GM21717 (cell line): Measurements from ENCODE around the gene CTNNA1.

ENCODE experiments used
- ATAC-seq: cut with Tn5 transposase; IDR thresholded peaks from one replicate; pipeline ENCODE4 v1.9.1; 2021; ENCODE audit warnings: mild to moderate bottlenecking, moderate library complexity; ENCODE audit not compliant: unreplicated experiment

CTNNA1 gene

GRCh38 chr5:138926688-138927448, 173.6 kb downstream of the CTNNA1 start:
- ATAC-seq, result no peak

DNA sequence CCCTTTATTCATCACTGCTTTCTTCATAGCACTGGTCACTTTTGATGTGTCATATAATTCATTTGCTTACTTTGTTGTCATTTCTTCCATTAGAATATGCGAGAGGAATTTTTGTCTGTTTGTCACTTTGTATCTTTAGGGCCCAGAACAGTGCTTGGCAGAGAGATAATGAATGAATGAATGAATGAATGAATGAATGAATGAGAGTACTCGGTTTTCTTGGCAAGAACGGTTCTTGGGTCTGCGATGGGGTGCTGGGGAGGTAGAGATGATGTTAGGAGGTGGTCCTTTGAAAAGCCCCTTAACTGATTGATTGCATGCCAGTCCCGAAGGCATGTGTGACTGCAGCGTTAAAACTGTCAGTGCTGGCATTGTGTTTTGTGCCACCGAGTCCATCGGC, 174.3 kb downstream of the CTNNA1 start:
- ATAC-seq, result no peak

DNA sequence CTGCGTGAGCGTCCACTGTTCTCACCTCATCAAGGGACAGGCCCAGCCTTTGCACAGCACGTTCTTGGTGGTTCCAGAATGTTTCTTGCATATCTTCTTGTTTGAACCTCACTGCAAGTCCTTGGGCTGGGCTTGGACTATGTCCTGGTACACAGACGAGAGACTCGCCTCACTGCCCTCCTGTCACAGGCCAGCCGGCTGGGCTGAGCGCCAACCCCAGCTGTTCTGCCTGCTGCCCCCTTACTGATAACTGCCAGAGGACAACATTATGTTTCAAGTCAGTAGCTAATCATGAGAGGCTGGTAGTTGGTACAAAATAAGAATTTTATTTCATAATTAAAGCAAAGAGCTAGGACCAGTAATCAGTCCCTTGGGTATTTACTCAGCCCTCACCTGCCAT, 174.8 kb downstream of the CTNNA1 start:
- no peak for ATAC-seq

GRCh38 chr5:138929571-138929955, 176.3 kb downstream of the CTNNA1 start:
- ATAC-seq, result no peak

GRCh38 chr5:138930371-138931097, 177.3 kb downstream of the CTNNA1 start:
- no peak for ATAC-seq

- ATAC-seq, result no peak
Measured at GRCh38 chr5:138932171-138932810, 179.1 kb downstream of the CTNNA1 start.

GRCh38 chr5:138933522-138934290, 180.5 kb downstream of the CTNNA1 start:
- ATAC-seq, result no peak

DNA sequence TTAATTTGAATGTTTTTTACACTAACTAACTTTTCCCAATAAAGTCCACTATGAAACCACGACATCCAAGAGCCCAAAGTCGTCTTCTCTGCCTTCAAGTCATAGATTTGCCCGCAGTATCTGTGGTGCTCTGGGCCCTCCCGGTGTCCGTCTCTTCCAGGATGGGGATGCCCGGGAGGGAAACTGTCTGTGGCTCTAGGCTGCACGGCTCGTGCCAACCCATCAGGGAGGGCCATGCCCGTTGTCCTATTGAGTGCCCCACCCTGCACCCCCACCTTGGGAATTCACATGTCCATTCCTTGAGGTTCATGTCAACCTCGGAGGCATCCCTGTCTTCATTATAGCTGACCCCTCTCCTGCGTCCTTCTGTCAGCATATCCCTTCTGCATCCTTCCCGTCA, 181.7 kb downstream of the CTNNA1 start:
- ATAC-seq, result no peak

GRCh38 chr5:138935466-138935865, 182.2 kb downstream of the CTNNA1 start:
- no peak for ATAC-seq

DNA sequence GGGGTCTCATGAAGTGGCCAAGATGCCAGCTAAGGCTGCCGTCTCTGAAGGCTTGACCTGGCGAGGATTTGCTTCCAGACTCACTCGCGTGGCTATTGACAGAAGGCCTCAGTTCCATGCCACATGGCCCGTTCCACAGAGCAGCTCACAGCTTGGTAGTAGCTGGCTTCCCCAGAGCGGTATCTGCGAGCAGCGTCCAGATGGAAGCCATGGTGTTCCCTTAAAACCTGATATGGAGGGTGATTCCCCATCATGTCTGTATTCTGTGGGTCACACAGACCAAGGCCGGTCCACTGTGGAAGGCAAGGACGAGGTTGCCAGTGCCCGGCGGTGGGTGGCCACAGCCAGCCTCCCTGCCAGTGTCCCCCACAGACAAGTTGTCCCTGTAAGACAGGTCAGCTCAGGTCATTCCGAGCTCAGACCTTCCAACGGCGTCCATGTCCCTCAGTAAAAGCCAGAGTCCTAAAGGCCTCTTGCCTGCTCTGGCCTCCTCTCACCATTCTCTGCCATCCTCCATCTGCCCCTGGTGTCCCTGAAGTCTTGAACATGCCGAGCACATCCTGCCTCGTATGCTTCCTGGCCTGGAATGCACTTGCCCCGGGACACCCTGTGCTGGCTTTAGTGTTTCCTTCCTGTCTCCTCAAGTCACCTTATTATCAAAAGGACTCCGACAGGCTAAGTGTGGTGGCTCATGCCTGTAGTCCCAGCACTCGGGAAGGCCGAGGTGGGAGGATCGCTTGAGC, 183.2 kb downstream of the CTNNA1 start:
- ATAC-seq, result no peak

- ATAC-seq, result no peak
Measured at GRCh38 chr5:138936968-138937345, 183.7 kb downstream of the CTNNA1 start.

- no peak for ATAC-seq
Measured at GRCh38 chr5:138937392-138938387, 184.5 kb downstream of the CTNNA1 start.

DNA sequence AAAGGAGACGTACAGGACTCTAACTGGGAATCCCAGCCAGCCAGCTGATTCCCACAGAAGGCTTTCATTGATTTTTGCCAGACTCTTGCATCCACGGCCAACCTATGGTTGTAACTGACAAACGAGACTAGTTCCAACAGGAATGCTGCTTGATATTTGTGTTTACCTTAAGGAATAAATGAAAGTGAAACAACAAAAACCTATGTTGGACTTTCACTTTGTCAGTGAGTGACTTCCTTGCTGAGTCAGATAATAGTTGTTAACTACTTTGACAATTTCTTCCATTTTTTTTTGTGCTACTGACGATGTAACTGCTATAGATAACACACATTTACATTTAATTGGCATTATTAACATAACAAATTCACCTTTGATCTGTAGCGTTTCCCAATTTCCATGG, 185.3 kb downstream of the CTNNA1 start:
- no peak for ATAC-seq

GRCh38 chr5:138942066-138942465, 188.8 kb downstream of the CTNNA1 start:
- no peak for ATAC-seq

GRCh38 chr5:138942861-138943260, 189.6 kb downstream of the CTNNA1 start:
- no peak for ATAC-seq

DNA sequence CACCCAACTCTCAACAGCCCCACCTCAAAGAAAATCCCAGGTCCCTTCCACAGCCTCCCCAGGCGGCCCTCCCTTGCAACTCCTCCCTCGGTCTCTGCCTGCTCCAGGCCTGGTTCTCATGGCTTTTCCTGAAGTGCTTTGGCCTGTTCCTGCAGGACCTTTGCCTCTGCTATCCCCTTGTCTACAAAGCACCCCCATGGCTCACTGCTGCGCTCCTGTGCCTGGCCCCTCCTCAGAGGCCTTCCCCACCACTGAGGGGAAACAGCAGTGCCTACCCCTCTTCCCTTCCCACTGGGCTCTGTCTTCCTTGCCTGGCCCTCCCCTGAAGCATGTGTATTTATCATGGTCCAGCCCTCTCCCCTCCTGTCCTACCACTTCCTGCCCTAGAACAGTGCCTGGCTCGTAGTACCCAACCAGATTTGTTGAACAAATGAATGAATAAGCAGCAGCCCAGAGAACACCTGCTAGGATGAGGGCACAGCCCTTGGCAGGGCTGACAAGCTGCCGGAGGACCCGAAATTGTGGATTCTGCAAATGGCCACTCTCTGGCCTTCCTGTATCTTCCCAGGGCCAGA, 190.5 kb downstream of the CTNNA1 start:
- ATAC-seq, result no peak

- ATAC-seq, result no peak
Measured at GRCh38 chr5:138944527-138945322, 191.5 kb downstream of the CTNNA1 start.
